GM19193 (cell line): ENCODE results near the gene CCDC15.

Experiments
- POLR2A ChIP-seq: IDR thresholded peaks from 4 replicates; pipeline ENCODE4 v1.6.1; 2011; ENCODE audit not compliant: insufficient read depth, insufficient read length; ENCODE audit errors: extremely low read depth

CCDC15 gene

DNA sequence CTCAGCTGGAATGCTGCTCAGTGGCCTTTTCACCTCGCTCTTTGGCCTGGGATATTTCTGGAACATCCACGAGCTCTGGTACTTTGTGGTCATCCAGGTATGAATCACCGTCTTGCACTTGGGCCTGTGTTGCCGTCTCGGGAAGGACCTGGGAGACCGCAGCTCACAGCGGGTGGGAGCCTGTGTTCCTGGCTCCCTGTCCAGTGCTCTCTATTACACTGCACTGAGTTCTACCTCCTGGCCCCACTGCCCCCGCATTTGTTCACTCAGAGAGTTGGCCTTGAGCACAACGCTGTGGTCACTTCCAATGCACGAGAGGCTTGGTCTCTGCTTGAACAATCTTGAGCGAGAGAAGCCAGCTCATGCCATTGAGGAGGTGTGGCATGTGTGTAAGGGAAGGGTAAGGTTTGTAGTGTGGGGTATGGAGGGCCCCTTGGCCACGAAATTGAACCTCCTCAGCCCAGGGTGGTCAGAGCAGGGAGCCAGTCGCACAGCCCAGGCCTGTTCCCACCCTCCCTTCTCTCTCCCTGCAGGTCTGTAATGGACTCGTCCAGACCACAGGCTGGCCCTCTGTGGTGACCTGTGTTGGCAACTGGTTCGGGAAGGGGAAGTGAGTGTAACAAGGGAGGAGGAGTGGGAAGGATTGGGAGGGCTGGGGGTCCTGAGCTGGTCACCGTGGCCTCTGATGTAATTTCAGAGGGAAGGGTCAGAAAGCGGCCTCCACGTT, 125.3 kb downstream of the CCDC15 start:
- no peak for TF ChIP-seq POLR2A

DNA sequence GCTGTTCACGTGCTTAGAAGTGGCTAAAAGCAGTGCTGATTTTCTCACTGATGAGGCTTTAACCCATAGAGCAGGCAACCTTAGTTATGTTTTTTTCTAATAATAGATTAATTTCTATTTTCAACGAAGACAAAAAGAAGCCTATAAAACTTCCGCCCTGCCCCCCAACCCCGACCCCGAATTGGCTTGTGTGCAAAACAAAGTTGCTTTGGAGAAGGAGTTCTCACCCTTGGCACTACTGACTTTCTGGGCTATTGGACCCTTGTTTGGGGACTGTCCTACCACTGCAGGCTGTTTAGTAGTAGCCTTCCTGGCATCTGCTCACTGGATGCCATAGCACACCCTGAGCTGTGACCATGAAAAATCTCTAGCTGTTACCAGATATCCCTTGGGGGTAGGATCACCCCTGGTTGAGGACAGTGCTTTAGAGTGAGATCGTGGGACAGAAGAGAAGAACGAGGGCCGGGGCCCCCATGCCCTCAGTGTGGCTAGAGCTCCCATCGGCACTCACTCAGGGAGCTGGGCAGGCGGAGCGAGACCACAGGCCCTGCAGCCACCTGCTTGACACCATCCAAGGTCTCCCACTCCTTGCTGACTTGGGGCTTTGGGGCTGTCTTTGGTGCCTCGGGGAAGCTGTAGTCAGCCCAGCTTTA, 126.0 kb downstream of the CCDC15 start:
- no peak for TF ChIP-seq POLR2A

DNA sequence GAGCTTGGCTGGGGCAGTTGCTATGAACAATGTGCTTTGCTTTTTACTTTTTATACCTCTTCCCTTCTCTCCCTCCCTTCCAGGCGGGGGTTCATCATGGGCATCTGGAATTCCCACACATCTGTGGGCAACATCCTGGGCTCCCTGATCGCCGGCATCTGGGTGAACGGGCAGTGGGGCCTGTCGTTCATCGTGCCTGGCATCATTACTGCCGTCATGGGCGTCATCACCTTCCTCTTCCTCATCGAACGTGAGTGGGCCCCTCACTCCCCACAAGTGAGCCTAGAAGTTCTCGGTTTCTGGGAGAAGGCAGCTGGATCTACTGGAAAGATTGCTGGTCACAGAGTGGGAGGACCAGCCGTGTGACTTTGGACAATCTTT, 126.5 kb downstream of the CCDC15 start:
- no peak for TF ChIP-seq POLR2A

DNA sequence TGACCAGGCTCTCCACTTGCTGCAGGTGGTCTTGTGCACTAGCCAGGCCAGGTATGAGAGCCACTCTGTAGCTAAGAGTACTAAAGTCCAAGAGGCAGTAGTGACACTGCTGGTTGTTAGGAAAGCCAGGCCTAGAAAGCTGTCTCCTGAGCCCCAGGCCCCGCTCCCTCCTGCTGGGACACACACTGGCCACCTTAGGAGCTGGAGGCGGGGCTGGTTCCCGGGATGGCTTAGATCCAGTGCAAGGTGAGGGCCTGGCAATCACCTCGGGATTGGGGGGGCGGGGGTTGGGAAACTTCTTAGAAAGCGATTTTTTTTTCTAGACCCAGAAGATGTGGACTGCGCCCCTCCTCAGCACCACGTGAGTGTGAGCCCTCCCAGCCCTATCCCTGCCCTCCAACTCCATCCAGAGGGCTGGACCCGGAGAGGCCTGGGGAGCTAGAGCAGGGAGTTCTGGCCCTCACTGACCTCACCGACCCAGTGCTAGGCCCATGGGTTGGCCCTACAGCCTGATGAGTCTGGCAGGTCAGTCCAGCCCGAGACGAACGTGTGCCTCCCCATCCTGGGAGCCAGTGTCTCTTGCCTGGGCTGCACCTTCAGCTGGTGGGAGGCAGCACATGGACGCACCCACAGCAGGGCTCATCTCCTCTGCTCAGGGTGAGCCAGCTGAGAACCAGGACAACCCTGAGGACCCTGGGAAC, 127.2 kb downstream of the CCDC15 start:
- TF ChIP-seq POLR2A = no peak

DNA sequence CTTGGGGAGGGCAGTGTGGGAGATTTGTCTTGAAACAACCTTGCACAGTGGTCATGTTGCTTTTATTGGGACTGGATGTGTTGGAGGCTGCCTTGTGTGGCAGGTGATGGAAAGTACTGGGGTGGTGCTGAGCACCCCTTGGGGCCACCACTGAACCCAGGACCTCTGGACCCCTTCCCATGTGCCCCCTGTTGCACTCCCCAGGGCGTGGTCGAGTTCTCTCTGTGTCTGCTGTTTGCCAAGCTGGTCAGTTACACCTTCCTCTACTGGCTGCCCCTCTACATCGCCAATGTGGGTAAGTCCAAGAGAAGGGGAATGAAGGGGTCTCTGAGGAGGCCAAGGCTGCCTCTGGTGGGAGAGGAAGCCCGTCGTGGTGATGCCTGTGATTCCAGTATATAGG, 128.0 kb downstream of the CCDC15 start:
- TF ChIP-seq POLR2A = no peak

DNA sequence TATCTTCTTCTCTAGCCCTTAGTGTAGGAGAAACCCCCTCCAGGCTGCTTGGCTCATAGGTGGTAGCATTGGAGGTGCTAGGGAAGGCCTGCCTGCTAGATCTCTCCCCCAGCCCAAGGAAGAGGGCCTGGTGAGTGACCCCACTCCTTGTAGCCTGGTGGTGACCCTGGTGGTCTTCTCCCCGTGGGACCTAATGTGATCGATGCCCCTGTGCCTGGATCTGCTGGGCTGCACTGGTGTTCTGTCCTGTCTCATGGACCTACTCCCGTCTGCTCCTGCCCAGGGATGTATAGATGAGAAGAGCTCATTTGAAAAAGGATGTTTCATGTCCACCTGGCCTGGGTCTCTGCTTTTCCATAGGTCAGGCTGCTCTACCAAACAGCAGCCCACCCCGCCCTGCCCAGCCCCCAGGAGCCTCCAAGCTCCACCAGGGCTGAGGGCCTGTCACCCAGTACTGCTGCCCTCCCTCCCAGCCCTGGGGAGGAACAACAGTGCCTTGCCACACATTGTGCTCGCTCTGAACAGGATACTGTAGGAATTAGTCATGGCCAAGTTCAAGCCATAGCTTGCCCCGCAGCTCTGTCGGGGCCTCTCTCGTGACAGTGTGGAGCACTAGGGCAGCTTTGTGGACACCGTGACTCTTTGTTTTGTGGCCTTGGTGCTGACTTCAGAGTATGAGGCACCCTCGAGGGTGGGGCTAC, 128.8 kb downstream of the CCDC15 start:
- no peak for TF ChIP-seq POLR2A

DNA sequence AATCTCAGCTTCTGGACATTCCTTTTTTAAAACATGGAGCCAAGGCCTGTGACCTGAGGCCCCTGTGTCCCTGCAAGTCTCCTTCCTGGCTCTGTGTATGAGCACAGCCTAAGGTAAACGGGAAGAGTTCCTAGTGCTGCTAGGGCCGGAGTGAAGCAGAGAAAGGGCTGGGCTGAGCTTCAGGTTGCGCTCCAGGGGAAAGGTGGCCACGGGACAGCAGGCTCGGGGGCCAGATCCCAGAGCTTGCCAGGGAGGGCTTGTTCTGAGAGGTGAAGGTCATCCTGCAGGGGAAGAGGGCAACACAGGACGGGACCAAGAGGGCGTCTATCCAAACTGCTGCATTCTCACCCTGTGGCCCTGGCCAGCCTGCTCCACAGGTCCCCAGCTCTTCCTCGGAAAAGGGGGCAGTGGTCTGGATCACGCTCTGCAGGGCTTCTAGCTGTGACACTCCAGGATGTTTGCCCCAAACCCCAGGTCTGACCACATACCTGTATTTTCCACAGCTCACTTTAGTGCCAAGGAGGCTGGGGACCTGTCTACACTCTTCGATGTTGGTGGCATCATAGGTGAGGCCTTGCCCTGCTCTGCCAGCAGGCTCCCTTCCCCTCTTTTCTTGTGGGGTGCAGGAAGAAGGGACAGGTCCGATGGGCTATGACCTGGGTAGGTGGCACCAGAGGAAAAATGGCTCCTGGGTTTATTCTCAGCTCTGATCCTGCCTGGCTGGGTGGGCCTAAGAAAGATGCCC, 129.5 kb downstream of the CCDC15 start:
- TF ChIP-seq POLR2A = no peak

DNA sequence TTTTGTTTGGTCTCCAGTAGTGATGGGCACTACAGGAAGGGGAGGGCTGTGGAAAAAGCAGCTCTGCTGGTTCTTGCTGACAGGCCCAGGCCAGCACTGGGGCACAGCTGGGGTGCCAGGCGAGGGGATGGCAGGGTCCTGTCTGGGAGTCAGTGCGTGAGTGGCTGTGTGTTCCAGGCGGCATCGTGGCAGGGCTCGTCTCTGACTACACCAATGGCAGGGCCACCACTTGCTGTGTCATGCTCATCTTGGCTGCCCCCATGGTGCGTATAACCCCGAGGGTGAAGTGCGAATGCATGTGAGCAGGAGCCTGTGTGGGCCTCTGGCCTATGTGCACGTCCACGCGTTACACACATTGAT, 130.0 kb downstream of the CCDC15 start:
- TF ChIP-seq POLR2A = no peak

DNA sequence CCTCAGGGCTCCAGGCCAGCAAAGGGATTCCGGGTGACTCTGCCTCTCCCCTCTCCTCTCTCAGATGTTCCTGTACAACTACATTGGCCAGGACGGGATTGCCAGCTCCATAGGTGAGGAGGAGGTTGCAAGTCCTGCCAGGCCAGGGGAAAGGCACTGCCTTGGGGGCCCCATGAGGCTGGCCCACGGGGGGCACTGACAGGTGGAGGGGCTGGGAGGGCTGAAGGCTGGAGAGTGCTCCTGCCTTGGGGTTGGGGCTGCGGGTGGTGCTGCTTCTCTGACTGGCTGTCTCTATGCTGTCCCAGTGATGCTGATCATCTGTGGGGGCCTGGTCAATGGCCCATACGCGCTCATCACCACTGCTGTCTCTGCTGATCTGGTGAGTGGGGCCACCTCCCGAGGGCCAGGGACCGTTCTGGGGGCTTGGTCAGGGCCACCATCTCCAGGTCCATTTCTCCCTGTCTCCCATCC, 130.8 kb downstream of the CCDC15 start:
- no peak for TF ChIP-seq POLR2A

DNA sequence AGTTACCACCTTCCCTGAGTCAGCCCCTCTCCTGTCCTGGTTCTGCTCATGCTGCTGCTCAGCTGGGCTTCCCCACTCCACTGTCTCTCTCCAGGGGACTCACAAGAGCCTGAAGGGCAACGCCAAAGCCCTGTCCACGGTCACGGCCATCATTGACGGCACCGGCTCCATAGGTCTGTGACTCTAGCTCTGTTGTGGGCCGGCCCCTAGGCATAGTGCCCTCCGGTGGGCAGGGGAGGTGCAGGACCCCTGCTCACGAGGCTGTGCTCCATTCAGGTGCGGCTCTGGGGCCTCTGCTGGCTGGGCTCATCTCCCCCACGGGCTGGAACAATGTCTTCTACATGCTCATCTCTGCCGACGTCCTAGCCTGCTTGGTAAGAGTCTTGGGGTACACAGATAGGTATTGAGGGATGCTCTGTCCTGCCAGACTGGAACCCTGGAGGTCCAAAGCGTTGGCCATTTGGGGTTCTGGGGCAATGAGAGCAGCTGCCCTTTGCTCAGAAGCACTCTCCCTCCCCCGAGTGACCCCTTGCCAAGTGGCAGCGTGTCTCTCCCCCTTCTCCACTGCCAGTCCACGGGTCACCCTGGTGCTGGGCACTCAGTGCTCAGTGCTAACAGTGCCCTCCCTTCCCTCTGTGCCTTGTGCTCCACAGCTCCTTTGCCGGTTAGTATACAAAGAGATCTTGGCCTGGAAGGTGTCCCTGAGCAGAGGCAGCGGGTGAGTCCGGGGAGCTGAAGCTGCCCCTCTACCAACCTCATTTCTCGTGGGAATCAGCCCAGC, 131.5 kb downstream of the CCDC15 start:
- no peak for TF ChIP-seq POLR2A

DNA sequence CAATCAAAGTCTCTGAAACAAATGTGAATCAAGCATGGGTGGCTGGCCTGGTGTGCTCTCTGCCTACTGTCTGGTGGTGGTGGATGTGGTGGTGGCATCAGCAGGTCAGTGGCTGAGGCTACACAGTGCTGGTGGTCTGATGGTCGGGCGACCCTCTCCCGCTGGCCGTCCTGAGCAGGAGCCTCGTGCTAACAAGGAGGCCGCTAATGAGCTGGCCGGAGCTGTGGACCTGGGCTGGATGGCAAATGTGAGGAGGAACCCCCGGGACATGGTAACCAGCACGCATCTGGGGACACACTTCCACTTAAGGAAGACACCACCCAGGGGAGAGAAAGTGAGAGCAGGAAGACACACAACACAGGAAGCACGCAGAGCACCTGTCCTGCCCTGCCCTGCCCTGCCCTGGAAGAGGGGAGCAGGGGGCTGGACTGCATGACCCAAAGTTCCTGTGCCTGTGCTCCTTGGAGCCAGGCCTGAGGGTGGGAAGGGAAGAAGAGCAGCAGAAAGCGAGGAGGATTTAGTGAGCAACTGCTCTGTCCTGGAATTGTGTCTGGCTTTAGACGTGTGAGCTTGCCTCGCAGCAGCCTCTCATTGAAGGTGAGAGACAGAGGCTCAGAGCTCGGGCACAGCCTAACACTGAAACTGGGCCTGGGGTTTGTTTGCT, 132.8 kb downstream of the CCDC15 start:
- TF ChIP-seq POLR2A = no peak

DNA sequence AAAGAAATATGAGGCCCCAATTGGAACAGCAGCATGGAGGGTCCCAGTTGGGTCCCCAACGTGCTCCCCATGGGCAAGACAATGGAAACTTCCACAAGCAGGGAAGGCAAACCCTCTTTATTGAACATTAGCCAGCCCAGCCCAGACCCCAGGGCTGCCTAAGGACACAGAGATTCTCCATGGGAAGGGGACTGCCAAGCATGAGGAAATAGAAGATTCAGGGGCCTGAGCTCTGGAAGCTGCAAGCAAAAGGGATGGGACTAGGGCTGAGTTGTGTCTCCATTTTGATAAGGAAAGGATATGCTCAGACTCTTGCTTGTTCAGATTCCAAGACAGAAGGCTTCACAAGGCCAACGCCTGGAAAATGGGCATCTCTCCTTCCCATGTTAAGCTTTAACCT, 134.1 kb downstream of the CCDC15 start:
- no peak for TF ChIP-seq POLR2A

DNA sequence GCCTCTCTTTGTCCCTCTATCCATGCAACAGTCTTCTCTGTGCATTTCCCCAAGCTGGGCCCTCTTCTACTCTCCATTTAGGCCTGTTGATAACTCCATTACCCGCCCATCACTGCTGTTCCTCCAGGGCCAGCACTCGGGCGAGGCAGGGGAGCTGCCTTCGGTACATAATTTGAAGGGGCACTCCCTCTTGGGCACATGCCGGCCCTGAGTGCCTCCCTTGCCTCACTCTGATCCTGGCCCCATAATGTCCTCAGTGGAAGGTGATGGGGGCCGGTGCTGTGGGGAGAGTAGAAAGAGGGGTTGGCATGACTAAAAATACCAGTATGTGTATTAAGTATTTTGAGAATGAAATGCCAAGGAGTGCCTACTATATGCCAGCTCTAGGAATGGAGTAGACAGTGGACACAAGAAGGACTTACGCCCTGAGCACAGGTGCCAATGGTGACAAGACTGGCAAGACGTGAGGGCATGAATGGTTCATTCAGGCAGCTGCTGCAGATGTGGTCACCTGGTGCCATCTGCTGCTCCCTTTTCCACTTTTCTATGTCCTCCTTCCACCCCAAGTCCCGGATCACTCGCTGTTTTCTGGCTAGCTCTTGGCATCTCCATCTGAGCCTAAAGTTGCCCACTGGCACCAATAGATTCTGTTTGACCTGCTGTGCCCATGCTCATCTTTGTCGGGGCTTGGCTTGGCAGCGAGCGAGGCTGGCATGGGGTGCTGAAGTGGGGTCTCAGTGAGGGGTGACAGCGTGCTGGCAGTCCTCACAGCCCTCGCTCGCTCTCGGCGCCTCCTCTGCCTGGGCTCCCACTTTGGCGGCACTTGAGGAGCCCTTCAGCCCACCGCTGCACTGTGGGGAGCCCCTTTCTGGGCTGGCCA, 134.8 kb downstream of the CCDC15 start:
- no peak for TF ChIP-seq POLR2A

DNA sequence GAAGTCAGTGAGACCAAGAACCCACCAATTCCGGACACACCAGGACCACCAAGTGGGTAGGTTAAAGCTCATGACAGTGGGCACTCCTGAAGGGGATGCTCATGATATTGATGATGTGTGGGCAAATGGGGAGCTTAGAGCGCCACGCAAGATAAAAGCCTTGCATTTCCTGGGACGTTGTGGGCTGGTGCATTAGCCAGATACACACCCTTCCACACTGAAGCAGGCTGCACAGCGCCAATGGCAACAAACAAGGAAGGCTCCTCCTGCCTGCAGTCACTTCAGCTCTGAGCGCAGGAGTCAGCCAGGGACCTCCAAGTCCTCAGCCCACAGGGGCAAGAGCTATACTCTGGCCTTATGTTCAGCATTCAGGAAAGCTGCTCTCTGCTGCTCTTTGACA, 136.8 kb downstream of the CCDC15 start:
- no peak for TF ChIP-seq POLR2A
